Right lobe of liver (tissue), 6 donors: ENCODE results near the gene SEZ6. TPM values are rescaled to one million over a fixed set of nuclear protein-coding genes. Genes with fewer than 3 reads are reported as not detected.
A peak's percentile ranks its signal among the peaks of the same experiment; 100 is the strongest.

Experiments
- ATAC-seq, 4 donors: fragments of 200-7000 bp; cut with Tn5 transposase; one replicate each; pipeline ENCODE4 v1.9.1; 2020; ENCODE audit warnings: mild to moderate bottlenecking in 4 of 4, moderate library complexity in 4 of 4
- DNase-seq, 3 donors: peaks; one replicate each; pipeline ENCODE4 v3.0.0-alpha.2; 2020
- H3K27ac ChIP-seq, 3 donors: fragments of 200-600 bp; one replicate each; pipeline ENCODE4 v1.8.0; 2022
- H3K27me3 ChIP-seq, 2 donors: fragments of 200-600 bp; one replicate each; pipeline ENCODE4 v1.8.0; 2022
- H3K36me3 ChIP-seq, 4 donors: fragments of 200-600 bp; sonication (generic) in 1 of 4; one replicate each; pipeline versions ENCODE4 v1.5.1 to v1.8.0; 2017 to 2022; ENCODE audit warnings: control low read depth in 1 of 4
- H3K4me1 ChIP-seq, 4 donors: fragments of 200-600 bp; sonication (generic) in 1 of 4; one replicate each; pipeline versions ENCODE4 v1.5.1 to v1.8.0; 2017 to 2022; ENCODE audit warnings: control low read depth in 1 of 4
- H3K4me3 ChIP-seq, 3 donors: fragments of 200-600 bp; one replicate each; pipeline ENCODE4 v1.8.0; 2022
- H3K9me3 ChIP-seq, 4 donors: fragments of 200-600 bp; sonication (generic) in 1 of 4; one replicate each; pipeline versions ENCODE4 v1.5.1 to v1.8.0; 2017 to 2022; ENCODE audit warnings: control low read depth in 1 of 4
- POLR2A ChIP-seq: fragments of 450-650 bp; IDR thresholded peaks from one replicate; pipeline ENCODE4 v1.6.1; 2017; ENCODE audit warnings: antibody characterized with exemption, mild to moderate bottlenecking
- WGBS: methylation state at CpG from one replicate; pipeline ENCODE4 v1.1.6; 2018; ENCODE audit warnings: low coverage, low lambda C conversion rate; ENCODE audit not compliant: insufficient coverage; ENCODE audit errors: missing lambda C conversion rate; 5-methylcytosine and 5-hydroxymethylcytosine counted together
- intact Hi-C, 2 donors: fragments of 100-400 bp; cut with DNase I; formaldehyde crosslinking; loops; one replicate each; pipeline versions ENCODE4 v1.11.2 to v1.14.1; 2022
- total RNA-seq, 6 experiments: library from RNA; depleted of rRNA in 2 of 6; stranded (reverse); fragments of >200 nt in 2 of 6; fragmentation: NEBNext Ultra II Directional in 3 of 6; extraction: Animal tissue kit (Norgen Biotek cat#: 25700) in 3 of 6; gene quantifications; one replicate each; pipeline versions ENCODE4 v1.1.0 to v1.2.4, GENCODE V29; 2016 to 2023
- TF ChIP-seq, protein P1 (sequence below), 4 donors: fragments of 200-600 bp in 3 of 4; fragments of 450-650 bp in 1 of 4; IDR thresholded peaks; one replicate each; pipeline versions ENCODE4 v1.5.1 to v1.8.0; 2016 to 2022; ENCODE audit warnings: antibody characterized with exemption in 4 of 4, mild to moderate bottlenecking in 2 of 4
- donor health status: DM: no; HTN: yes; CAD: no.
- donor health status: DM: no; HTN: no; CAD: no.
- donor health status: DM: no; HTN: no; CAD: no.
- donor health status: DM: no; HTN: yes; CAD: no.
- donor health status: DM: no; HTN: yes; CAD: no.

SEZ6 gene
- total RNA-seq, 6 experiments from 2014 or later = not detected

DNA sequence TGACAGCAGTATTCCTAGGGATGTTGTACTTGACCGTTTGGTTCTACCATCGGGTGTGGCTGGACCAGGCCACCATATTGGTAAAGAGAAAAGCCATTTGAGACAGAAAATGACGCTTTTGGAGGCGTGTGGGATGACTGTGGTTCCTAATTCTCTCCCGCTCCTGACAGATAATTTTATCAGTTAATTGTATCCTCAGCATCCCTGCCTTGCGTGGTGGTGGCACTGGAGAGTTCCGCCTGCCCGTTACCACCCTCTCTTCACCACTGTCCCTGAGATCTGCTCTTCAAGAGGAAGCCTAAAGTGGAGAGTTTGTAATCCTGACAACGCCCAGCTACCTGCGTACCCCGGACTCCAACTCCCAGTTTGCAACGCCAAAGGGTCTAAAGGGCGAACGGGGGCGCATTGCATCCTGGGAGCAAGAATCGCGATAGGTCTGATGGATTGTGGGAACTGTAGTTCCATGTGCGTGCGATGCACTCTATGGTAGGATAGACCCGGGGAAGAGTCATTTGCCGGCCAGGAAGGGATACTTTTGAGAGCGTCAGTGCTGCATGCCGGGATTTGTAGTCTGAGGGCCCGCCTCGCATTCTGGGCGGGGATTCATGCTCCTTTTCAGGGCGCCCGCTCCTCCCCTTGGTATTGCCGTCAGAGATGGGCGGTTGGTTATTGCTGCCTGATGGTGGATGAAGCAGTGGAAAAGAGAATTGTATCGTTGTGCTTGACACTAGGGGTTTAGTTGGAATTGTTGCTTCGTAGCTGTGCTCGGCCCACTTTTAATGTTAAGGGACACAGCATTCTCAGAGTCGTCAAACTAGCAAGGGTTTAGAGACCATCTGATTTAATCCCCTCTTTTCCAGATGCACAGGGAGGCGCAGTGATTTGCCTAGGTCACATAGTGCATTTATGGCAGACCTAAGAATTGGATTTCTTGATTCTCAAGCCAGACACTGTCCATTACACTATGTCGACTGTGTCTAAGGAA lies 53.5 kb downstream of the SEZ6 start:
- peak; percentile 75 to 87 (median 78) for ATAC-seq
- no peaks in the 10 kb centered on the region for H3K27me3 ChIP-seq
- H3K4me1 ChIP-seq = peaks cover 0 to 22% (median 7%) of the 10 kb centered on the region in 4 donors
- peak overlapping the region; percentile 58 to 69 (median 60) for H3K4me3 ChIP-seq
- no peaks in the 10 kb centered on the region for H3K9me3 ChIP-seq
- peak overlapping the region; percentile 89 to 98 (median 97) for H3K27ac ChIP-seq
- peak; percentile 94 to 98 (median 97) for DNase-seq
- peak; percentile 73 for TF ChIP-seq POLR2A
- TF ChIP-seq, protein P1, sequence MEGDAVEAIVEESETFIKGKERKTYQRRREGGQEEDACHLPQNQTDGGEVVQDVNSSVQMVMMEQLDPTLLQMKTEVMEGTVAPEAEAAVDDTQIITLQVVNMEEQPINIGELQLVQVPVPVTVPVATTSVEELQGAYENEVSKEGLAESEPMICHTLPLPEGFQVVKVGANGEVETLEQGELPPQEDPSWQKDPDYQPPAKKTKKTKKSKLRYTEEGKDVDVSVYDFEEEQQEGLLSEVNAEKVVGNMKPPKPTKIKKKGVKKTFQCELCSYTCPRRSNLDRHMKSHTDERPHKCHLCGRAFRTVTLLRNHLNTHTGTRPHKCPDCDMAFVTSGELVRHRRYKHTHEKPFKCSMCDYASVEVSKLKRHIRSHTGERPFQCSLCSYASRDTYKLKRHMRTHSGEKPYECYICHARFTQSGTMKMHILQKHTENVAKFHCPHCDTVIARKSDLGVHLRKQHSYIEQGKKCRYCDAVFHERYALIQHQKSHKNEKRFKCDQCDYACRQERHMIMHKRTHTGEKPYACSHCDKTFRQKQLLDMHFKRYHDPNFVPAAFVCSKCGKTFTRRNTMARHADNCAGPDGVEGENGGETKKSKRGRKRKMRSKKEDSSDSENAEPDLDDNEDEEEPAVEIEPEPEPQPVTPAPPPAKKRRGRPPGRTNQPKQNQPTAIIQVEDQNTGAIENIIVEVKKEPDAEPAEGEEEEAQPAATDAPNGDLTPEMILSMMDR (IDR thresholded peaks at IDR 0.05) = peak in 1 of 4 donors; percentile 9
- no peaks in the 10 kb centered on the region for H3K36me3 ChIP-seq
- WGBS = 1% methylated on average over 25 of the region's 36 CpGs
- intact Hi-C loops = no loop called here

DNA sequence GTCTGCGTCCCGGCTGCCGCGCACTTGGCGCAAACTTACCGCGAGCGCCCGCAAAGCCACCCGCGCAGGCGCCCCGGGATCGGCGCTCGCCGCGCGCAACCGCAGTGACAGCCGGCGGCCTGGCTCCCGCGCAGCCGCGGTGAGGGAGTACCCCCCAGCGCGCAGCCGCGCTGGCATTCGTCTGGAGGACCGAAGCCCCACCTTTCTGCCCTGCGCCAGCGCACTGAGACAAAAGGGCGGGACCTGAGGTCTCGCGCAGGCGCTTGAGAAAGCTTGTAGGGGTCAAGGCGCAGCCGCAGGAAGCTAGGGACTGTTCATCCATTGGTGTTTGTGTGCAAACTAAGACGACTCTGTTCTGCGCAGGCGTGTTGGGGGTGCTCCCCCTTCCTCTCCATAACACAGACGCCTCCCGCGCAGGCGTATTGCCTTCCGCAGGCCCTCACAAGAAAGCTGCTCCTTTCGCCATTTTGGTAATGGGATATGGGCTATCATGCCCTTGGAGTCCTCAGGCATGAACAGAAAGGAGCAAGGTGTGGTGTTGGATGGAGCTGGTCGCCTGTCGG lies 54.3 kb downstream of the SEZ6 start, which contains the start of gene PHF12:
PHF12 (minus strand) TSS at position 91 of the 563 bp plus-strand sequence. CDS start 558 bp downstream, outside the sequence.
- Histone ChIP-seq H3K4me1 (peaks cover 0 to 26% (median 7%) of the 10 kb centered on the region in 4 donors), H3K27me3 (no peaks in the 10 kb centered on the region), H3K4me3 (peak within 1 kb of the TSS; percentile 73 to 92 (median 85)), H3K36me3 (no peaks in the 10 kb centered on the region), H3K27ac (peak within 1 kb of the TSS; percentile 89 to 98 (median 97)), H3K9me3 (no peaks in the 10 kb centered on the region)
- intact Hi-C loops = no loop called here
- TF ChIP-seq, protein P1 (IDR thresholded peaks at IDR 0.05) = no peak
- TF ChIP-seq POLR2A = peak; percentile 76
- ATAC-seq (peak; percentile 69 to 78 (median 73)), DNase-seq (peak; percentile 100)
- WGBS = 0% methylated on average over 3 of the region's 51 CpGs

DNA sequence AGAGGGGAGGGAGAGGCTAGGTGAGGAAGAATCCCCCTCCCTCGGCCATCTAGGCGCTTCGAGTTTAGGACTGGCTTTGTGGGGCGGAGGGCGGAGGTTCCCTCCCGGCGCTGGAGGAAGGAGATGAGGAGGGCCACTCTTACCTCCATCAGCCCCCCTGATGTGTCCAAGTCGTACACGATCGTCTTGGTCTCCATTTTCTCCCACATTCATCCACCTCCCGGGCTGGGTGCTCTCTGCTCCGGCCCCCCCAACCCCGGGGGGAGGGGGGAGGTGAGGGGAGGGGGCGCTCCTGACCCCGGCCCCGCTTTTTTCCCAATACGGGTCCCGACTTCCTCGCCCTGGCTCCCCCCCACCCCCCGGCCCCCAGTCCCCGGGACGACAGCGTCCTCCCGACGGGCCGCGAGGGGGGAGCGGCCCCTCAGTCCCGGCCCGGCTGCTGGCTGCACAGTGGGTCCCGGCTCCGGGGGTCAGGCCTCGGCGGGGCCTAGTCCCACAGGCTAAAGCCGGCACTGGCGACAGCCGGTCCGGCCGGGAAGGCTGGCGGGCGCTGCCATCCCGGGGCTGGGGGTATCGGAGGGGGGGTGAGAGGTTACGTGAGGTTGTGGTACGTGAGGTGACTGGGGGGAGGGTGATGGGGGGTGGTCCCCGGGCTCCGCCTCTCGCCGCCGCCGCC lies 54.9 kb downstream of the SEZ6 start:
- ATAC-seq = no peak
- no peaks in the 10 kb centered on the region for H3K27me3 ChIP-seq
- H3K27ac ChIP-seq = peak overlapping the region; percentile 71 to 87 (median 84)
- H3K4me1 ChIP-seq = peaks cover 0 to 26% (median 7%) of the 10 kb centered on the region in 4 donors
- DNase-seq = peak in 1 of 3 donors; percentile 29
- H3K36me3 ChIP-seq = no peaks in the 10 kb centered on the region
- H3K4me3 ChIP-seq = peak overlapping the region; percentile 73 to 92 (median 85)
- no peak for TF ChIP-seq POLR2A
- TF ChIP-seq, protein P1 (IDR thresholded peaks at IDR 0.05) = no peak
- 0% methylated on average over 7 of the region's 51 CpGs for WGBS
- intact Hi-C loops = no loop called here
- H3K9me3 ChIP-seq = no peaks in the 10 kb centered on the region

DNA sequence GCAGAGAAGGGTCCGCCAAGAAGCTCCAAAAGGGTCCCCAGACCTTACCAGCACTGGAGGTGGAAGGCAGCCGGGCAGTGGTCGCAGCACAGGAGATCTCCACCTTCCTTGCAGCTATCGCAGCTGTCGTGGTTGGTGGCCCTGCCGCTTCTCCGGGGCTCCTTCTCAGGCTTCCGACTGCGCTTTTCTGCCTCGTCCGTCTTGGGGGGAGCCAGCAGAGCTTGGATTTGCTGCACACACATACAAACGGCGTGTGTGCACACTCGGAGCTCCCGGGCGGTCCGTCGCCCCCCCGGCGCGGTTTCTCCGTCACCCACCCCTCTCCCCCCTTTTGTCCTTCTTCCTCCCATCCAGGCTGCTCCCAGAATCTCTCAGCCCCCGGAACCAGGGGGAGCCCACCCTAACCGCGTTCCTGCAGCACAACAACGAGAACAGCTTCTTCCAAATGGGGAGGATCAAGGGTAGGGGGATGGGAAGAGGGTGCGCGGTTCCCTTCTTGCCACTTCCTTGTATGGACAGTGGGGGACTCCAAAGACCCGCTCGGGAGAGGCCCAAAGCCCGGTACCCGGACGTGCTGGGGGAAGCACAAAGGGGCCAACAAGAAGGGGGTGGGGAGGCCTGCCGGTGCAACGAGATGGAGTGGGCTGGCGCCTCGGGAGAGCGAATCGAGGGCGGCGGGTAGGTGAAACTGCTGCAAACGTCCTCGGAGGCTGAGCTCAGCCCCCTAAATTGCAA lies 55.6 kb downstream of the SEZ6 start:
- H3K27ac ChIP-seq = peak overlapping the region; percentile 71 to 87 (median 84)
- H3K36me3 ChIP-seq = no peaks in the 10 kb centered on the region
- TF ChIP-seq POLR2A = no peak
- TF ChIP-seq, protein P1 (IDR thresholded peaks at IDR 0.05) = no peak
- DNase-seq (peak; percentile 63 to 81 (median 69)), ATAC-seq (no peak)
- intact Hi-C loops = no loop called here
- H3K9me3 ChIP-seq = no peaks in the 10 kb centered on the region
- peak overlapping the region; percentile 73 to 92 (median 85) for H3K4me3 ChIP-seq
- H3K4me1 ChIP-seq = peaks cover 0 to 31% (median 7%) of the 10 kb centered on the region in 4 donors
- 0% methylated on average over 12 of the region's 43 CpGs for WGBS
- H3K27me3 ChIP-seq = no peaks in the 10 kb centered on the region
